ENCODE results near the gene CDH4.

CDH4 gene

GRCh38 chr20:61525781-61526431, 273.8 kb downstream of the CDH4 start:
- DNase-seq: no peak

GRCh38 chr20:61526907-61527306, 274.8 kb downstream of the CDH4 start:
- no peak for DNase-seq

- DNase-seq: no peak
These were observed 275.6 kb downstream of the CDH4 start for GRCh38 chr20:61527626-61528025.

GRCh38 chr20:61528591-61528990, 276.5 kb downstream of the CDH4 start:
- DNase-seq: no peak

- no peak for DNase-seq
These were observed 277.3 kb downstream of the CDH4 start for GRCh38 chr20:61529354-61529753.

GRCh38 chr20:61531553-61532345, 279.7 kb downstream of the CDH4 start:
- no peak for DNase-seq

- DNase-seq: no peak
These were observed 280.7 kb downstream of the CDH4 start for GRCh38 chr20:61532736-61533135.

GRCh38 chr20:61533231-61533631, 281.2 kb downstream of the CDH4 start:
- DNase-seq: no peak

GRCh38 chr20:61534346-61534745, 282.3 kb downstream of the CDH4 start:
- DNase-seq: no peak

GRCh38 chr20:61535091-61535490, 283.0 kb downstream of the CDH4 start:
- DNase-seq: no peak

GRCh38 chr20:61535536-61535935, 283.5 kb downstream of the CDH4 start:
- DNase-seq: no peak

- DNase-seq: no peak
These were observed 283.9 kb downstream of the CDH4 start for GRCh38 chr20:61535956-61536355.

- no peak for DNase-seq
These were observed 284.6 kb downstream of the CDH4 start for GRCh38 chr20:61536671-61537070.

GRCh38 chr20:61537239-61538182, 285.4 kb downstream of the CDH4 start:
- DNase-seq: no peak

GRCh38 chr20:61538183-61538942, 286.3 kb downstream of the CDH4 start:
- no peak for DNase-seq

GRCh38 chr20:61538943-61539265, 286.8 kb downstream of the CDH4 start:
- DNase-seq: no peak

- no peak for DNase-seq
These were observed 287.8 kb downstream of the CDH4 start for GRCh38 chr20:61539706-61540360.

- DNase-seq: no peak
These were observed 289.5 kb downstream of the CDH4 start for GRCh38 chr20:61541537-61541936.

GRCh38 chr20:61543086-61543485, 291.0 kb downstream of the CDH4 start:
- no peak for DNase-seq

- no peak for DNase-seq
These were observed 292.1 kb downstream of the CDH4 start for GRCh38 chr20:61543931-61544745.

Data from NCI-H2171 treated with DMSO at 0.1 percent for 48 hours (cell line).